ENCODE measurements around the gene DCTPP1.

GRCh38 chr16:30394592-30395154 lies 35.2 kb downstream of the DCTPP1 start:
- TF ChIP-seq, protein P1, sequence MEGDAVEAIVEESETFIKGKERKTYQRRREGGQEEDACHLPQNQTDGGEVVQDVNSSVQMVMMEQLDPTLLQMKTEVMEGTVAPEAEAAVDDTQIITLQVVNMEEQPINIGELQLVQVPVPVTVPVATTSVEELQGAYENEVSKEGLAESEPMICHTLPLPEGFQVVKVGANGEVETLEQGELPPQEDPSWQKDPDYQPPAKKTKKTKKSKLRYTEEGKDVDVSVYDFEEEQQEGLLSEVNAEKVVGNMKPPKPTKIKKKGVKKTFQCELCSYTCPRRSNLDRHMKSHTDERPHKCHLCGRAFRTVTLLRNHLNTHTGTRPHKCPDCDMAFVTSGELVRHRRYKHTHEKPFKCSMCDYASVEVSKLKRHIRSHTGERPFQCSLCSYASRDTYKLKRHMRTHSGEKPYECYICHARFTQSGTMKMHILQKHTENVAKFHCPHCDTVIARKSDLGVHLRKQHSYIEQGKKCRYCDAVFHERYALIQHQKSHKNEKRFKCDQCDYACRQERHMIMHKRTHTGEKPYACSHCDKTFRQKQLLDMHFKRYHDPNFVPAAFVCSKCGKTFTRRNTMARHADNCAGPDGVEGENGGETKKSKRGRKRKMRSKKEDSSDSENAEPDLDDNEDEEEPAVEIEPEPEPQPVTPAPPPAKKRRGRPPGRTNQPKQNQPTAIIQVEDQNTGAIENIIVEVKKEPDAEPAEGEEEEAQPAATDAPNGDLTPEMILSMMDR (IDR thresholded peaks at IDR 0.05; ENCODE audit: low read length), result no peak
- TF ChIP-seq EZH2 (IDR thresholded peaks at IDR 0.05; ENCODE audit: borderline replicate concordance, low read length), result no peak

Data from OCI-LY1 (cell line).